Stimulated activated CD4-positive, alpha-beta T cell treated with anti-CD3 and anti-CD28 coated beads, Interleukin-4, amount 100 ng/mL, for 24 hours (primary cell): ENCODE data around the gene EEFSEC.

Experiments used
- DNase-seq: peaks from one replicate; pipeline ENCODE4 v3.0.0-alpha.2; 2020

The EEFSEC gene

GRCh38 chr3:128275316-128276145 is 122.2 kb downstream of the EEFSEC start:
- no peak for DNase-seq

GRCh38 chr3:128276146-128276435 is 122.8 kb downstream of the EEFSEC start:
- DNase-seq, result no peak

- DNase-seq, result no peak
Observed at GRCh38 chr3:128276577-128277183, 123.4 kb downstream of the EEFSEC start.

- no peak for DNase-seq
Observed at GRCh38 chr3:128277378-128278069, 124.2 kb downstream of the EEFSEC start.

GRCh38 chr3:128278130-128278529 is 124.8 kb downstream of the EEFSEC start:
- DNase-seq, result no peak

- DNase-seq, result no peak
Observed at GRCh38 chr3:128278761-128279600, 125.7 kb downstream of the EEFSEC start.

GRCh38 chr3:128279601-128279880 is 126.3 kb downstream of the EEFSEC start:
- no peak for DNase-seq

- no peak for DNase-seq
Observed at GRCh38 chr3:128280481-128281052, 127.3 kb downstream of the EEFSEC start.

GRCh38 chr3:128281056-128281455 is 127.8 kb downstream of the EEFSEC start:
- no peak for DNase-seq

- no peak for DNase-seq
Observed at GRCh38 chr3:128281461-128282367, 128.4 kb downstream of the EEFSEC start.

GRCh38 chr3:128282380-128283196 is 129.3 kb downstream of the EEFSEC start:
- no peak for DNase-seq

- no peak for DNase-seq
Observed at GRCh38 chr3:128283421-128283820, 130.1 kb downstream of the EEFSEC start.

- no peak for DNase-seq
Observed at GRCh38 chr3:128285042-128285966, 132.0 kb downstream of the EEFSEC start.

- no peak for DNase-seq
Observed at GRCh38 chr3:128285967-128286321, 132.7 kb downstream of the EEFSEC start.

GRCh38 chr3:128286691-128287090 is 133.4 kb downstream of the EEFSEC start:
- DNase-seq, result no peak

- DNase-seq, result no peak
Observed at GRCh38 chr3:128287216-128287615, 133.9 kb downstream of the EEFSEC start.

GRCh38 chr3:128289534-128289933 is 136.3 kb downstream of the EEFSEC start:
- DNase-seq, result no peak

- no peak for DNase-seq
Observed at GRCh38 chr3:128290484-128290883, 137.2 kb downstream of the EEFSEC start.

- no peak for DNase-seq
Observed at GRCh38 chr3:128293930-128294329, 140.6 kb downstream of the EEFSEC start.

GRCh38 chr3:128294999-128295468 is 141.8 kb downstream of the EEFSEC start:
- no peak for DNase-seq
